Ovary (tissue), 3 donors: ENCODE data around the gene DPY19L1.

Experiments
- CTCF ChIP-seq, 3 donors: fragments of 450-650 bp in 2 of 3; fragments of 200-600 bp in 1 of 3; IDR thresholded peaks; one replicate each; pipeline versions ENCODE4 v1.5.1 to v1.8.0; 2016 to 2022; ENCODE audit warnings: antibody characterized with exemption in 3 of 3, mild to moderate bottlenecking in 1 of 3
- EP300 ChIP-seq: sonication (generic); formaldehyde crosslinking; IDR thresholded peaks from one replicate; pipeline ENCODE4 v1.6.1; 2017; ENCODE audit warnings: antibody characterized with exemption
- POLR2A ChIP-seq: fragments of 450-650 bp; IDR thresholded peaks from one replicate; pipeline ENCODE4 v1.6.1; 2017; ENCODE audit warnings: antibody characterized with exemption, mild to moderate bottlenecking, moderate library complexity
- donor health status: DM: no; HTN: no; CAD: no.

DNA sequence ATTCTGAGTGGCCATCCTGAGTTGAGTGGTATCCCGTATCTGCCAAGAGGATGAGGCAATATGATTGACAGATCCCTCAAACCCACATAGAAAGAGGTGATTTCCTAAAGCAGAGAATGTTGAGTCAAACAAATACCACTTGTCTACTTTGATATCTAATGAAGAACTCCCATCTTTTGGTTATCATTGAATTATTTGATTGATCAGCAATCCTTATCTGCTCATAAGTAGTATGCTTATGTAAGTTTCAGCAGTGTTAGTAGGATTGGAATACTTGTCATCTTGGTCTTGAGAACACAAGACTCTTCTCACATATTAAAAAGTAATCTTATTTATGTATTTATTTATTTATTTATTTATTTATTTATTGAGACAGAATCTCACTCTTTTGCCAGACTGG is 147.3 kb downstream of the DPY19L1 start:
- no peak for TF ChIP-seq CTCF (IDR thresholded peaks at IDR 0.05)
- TF ChIP-seq POLR2A, result no peak
- TF ChIP-seq EP300, result no peak
